ENCODE data around the gene LIAS.
"Not testable (repeated sequence)": the region's sequence is repeated elsewhere in the genome, so short reads cannot be mapped to it uniquely, and the experiment has no call there.

The LIAS gene

DNA sequence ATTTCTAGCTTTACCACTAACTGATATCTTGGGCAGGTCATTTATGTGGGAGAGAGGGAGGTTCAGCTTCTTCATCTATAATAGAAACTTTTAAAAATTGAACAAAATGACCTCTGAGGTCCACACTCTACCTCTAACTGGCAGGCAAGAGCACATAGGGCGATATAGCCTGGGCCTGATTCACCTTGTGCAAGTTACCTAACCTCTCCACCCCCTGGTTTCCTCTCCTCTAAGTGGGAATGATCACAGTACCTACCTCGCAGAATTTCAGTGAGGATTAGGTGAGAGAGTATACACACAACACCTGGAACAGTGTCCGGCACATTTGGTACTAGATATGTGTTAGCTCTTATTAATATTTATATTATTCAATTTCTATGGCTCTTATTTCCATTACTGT is 36.6 kb upstream of the LIAS start:
- Histone ChIP-seq H3K4me3 (replicated peaks; ENCODE audit: insufficient read depth, low read length) (no peak overlapping the region), H3K27ac (replicated peaks) (no peak overlapping the region), H3K27me3 (ENCODE audit: insufficient read depth, poor library complexity, severe bottlenecking) (no peaks in the 10 kb centered on the region)
- DNase-seq (ENCODE audit: low read depth in 1 of 2, low spot score in 1 of 2), result no peak
- TF ChIP-seq SPI1 (IDR thresholded peaks at IDR 0.05; ENCODE audit: borderline replicate concordance, low read depth), result no peak
- TF ChIP-seq CTCF (IDR thresholded peaks at IDR 0.05; ENCODE audit: insufficient read depth, low read length), result no peak
- TF ChIP-seq GABPA (IDR thresholded peaks at IDR 0.05; ENCODE audit: low read depth), result no peak
- TF ChIP-seq, protein P1, sequence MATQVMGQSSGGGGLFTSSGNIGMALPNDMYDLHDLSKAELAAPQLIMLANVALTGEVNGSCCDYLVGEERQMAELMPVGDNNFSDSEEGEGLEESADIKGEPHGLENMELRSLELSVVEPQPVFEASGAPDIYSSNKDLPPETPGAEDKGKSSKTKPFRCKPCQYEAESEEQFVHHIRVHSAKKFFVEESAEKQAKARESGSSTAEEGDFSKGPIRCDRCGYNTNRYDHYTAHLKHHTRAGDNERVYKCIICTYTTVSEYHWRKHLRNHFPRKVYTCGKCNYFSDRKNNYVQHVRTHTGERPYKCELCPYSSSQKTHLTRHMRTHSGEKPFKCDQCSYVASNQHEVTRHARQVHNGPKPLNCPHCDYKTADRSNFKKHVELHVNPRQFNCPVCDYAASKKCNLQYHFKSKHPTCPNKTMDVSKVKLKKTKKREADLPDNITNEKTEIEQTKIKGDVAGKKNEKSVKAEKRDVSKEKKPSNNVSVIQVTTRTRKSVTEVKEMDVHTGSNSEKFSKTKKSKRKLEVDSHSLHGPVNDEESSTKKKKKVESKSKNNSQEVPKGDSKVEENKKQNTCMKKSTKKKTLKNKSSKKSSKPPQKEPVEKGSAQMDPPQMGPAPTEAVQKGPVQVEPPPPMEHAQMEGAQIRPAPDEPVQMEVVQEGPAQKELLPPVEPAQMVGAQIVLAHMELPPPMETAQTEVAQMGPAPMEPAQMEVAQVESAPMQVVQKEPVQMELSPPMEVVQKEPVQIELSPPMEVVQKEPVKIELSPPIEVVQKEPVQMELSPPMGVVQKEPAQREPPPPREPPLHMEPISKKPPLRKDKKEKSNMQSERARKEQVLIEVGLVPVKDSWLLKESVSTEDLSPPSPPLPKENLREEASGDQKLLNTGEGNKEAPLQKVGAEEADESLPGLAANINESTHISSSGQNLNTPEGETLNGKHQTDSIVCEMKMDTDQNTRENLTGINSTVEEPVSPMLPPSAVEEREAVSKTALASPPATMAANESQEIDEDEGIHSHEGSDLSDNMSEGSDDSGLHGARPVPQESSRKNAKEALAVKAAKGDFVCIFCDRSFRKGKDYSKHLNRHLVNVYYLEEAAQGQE (IDR thresholded peaks at IDR 0.05; ENCODE audit: insufficient replicate concordance, low read depth), result no peak
- TF ChIP-seq POLR2AphosphoS5 (IDR thresholded peaks at IDR 0.05; ENCODE audit: low read depth), result no peak

DNA sequence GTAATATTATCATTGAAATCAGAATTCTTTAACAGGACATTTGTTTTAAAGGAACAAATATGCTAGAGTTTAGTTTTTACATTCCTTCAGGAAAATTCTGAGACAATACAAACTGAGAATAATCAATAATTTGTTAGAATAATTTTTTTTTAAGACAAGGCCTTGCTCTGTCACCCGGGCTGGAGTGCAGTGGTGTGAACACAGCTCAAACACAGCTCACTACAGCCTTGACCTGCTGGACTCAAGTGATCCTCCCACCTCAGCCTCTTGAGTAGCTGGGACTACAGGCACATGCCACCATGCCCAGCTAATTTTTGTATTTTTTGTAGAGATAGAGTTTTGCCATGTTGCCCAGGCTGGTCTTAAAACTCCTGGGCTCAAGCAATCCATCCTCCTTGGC is 33.6 kb upstream of the LIAS start:
- H3K27me3 ChIP-seq (ENCODE audit: insufficient read depth, poor library complexity, severe bottlenecking); DNase-seq (ENCODE audit: low read depth in 1 of 2, low spot score in 1 of 2); H3K4me3 ChIP-seq (replicated peaks; ENCODE audit: insufficient read depth, low read length); H3K27ac ChIP-seq (replicated peaks): not testable (repeated sequence)

- DNase-seq (ENCODE audit: low read depth in 1 of 2, low spot score in 1 of 2), result no peak
- no peaks in the 10 kb centered on the region for H3K27me3 ChIP-seq (ENCODE audit: insufficient read depth, poor library complexity, severe bottlenecking)
- no peak overlapping the region for H3K4me3 ChIP-seq (replicated peaks; ENCODE audit: insufficient read depth, low read length)
- H3K27ac ChIP-seq (replicated peaks), result no peak overlapping the region
- TF ChIP-seq GABPA (IDR thresholded peaks at IDR 0.05; ENCODE audit: low read depth) (no peak), CTCF (IDR thresholded peaks at IDR 0.05; ENCODE audit: insufficient read depth, low read length) (no peak)
- TF ChIP-seq, protein P1 (IDR thresholded peaks at IDR 0.05; ENCODE audit: insufficient replicate concordance, low read depth), result no peak
These were observed 32.1 kb upstream of the LIAS start for GRCh38 chr4:39426728-39427127.

- DNase-seq (ENCODE audit: low read depth in 1 of 2, low spot score in 1 of 2), result no peak
- Histone ChIP-seq H3K27ac (replicated peaks) (no peak overlapping the region), H3K27me3 (ENCODE audit: insufficient read depth, poor library complexity, severe bottlenecking) (no peaks in the 10 kb centered on the region), H3K4me3 (replicated peaks; ENCODE audit: insufficient read depth, low read length) (no peak overlapping the region)
- TF ChIP-seq CTCF (IDR thresholded peaks at IDR 0.05; ENCODE audit: insufficient read depth, low read length) (no peak), GABPA (IDR thresholded peaks at IDR 0.05; ENCODE audit: low read depth) (no peak), SPI1 (IDR thresholded peaks at IDR 0.05; ENCODE audit: borderline replicate concordance, low read depth) (no peak)
- TF ChIP-seq, protein P1 (IDR thresholded peaks at IDR 0.05; ENCODE audit: insufficient replicate concordance, low read depth), result no peak
These were observed 31.2 kb upstream of the LIAS start for GRCh38 chr4:39427520-39428114.
